ENCODE data around the gene PGM1.

GRCh38 chr1:63595435-63595834 lies 2.2 kb downstream of the PGM1 start:
- no peak for TF ChIP-seq CTCF (conservative IDR thresholded peaks at IDR 0.05; ENCODE audit: low read length)
- TF ChIP-seq EZH2phosphoT487 (IDR thresholded peaks at IDR 0.05; ENCODE audit: borderline replicate concordance, low read depth, low read length) = no peak
